GM19324 (cell line): ENCODE measurements around the gene PRM1.

ENCODE experiments used
- ATAC-seq: cut with Tn5 transposase; IDR thresholded peaks from one replicate; pipeline ENCODE4 v1.9.1; 2021; ENCODE audit warnings: mild to moderate bottlenecking, moderate library complexity; ENCODE audit not compliant: unreplicated experiment, low FRiP score

Gene PRM1

DNA sequence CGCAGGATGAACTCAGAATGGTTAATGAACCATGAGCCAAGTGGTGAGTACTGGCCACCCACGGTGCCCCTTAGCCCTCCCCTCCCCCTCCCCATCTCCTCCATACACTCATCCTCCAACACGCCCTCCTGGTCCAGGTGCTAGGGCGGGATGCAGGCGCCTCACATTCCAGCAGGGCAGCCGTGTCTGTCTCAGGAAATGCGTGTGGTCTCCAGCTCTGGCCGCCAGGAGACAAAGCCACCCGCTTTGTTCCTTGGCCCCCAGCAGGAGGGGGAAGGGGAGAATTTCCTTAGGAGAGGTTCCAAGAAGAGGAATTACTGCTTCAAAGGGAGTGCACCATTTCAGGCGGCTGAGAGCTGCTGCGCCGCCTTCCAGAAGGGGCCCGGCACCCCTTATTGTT is 34.4 kb upstream of the PRM1 start:
- ATAC-seq, result no peak

DNA sequence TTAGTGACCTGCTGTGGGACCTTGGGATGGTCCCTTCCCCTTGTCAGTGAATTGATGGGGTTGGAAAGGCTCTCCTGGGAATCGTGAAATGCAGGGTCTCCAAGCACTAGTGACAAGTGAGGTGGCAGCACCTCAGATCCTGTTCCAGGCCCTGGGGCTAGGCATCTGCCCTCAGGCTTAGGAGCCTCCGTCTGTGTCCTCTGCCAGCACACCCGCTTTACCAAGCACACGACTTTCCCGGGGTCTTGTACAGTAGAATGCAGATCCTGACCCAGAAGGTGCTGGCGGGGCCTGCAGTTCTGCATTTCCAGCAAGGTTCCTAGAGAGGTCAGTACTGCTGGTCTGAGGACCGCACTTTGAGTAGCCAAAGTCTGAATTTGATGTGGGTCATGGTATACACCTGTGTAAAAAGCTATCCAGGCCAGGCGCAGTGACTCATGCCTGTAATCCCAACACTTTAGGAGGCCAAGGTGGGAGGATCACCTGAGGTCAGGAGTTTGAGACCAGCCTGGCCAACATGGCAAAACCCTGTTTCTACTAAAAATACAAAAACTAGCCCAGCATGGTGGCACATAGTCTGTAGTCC is 33.3 kb upstream of the PRM1 start:
- ATAC-seq, result no peak

DNA sequence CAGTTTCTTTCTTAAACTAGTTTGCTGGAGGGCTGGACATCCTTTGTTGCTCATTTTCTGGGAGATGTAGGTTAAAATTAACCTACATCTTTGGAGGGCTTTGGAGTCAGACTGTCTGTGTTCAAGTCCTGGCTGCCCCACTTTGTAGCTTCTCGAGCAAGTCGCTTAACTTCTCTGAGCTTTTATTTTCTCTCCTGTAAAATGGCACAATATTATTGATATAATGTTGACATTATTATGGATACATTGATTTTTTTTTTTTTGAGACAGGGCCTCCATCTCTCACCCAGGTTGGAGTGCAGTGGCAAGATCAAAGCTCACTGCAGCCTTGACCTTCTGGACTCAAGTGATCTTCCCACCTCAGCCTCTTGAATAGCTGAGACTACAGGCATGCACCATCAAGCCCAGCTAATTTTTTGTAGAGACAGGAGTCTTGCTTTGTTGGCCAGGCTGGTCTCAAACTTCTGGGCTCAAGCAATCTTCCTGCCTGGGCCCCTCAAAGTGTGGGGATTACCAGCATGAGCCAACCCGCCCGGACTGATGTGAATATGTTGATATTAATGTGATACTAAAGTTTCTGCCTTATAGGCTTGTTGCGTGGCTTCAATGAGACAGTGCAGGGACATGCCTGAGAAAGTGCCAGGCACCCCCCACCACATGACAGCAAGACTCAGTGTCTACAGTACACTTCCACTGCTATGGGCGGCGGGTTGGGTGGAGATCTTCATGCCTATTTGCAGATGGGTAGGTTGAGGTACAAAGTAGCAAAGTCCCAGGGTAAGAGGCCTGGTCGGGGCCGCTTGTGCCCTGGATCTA is 32.6 kb upstream of the PRM1 start:
- ATAC-seq, result no peak

DNA sequence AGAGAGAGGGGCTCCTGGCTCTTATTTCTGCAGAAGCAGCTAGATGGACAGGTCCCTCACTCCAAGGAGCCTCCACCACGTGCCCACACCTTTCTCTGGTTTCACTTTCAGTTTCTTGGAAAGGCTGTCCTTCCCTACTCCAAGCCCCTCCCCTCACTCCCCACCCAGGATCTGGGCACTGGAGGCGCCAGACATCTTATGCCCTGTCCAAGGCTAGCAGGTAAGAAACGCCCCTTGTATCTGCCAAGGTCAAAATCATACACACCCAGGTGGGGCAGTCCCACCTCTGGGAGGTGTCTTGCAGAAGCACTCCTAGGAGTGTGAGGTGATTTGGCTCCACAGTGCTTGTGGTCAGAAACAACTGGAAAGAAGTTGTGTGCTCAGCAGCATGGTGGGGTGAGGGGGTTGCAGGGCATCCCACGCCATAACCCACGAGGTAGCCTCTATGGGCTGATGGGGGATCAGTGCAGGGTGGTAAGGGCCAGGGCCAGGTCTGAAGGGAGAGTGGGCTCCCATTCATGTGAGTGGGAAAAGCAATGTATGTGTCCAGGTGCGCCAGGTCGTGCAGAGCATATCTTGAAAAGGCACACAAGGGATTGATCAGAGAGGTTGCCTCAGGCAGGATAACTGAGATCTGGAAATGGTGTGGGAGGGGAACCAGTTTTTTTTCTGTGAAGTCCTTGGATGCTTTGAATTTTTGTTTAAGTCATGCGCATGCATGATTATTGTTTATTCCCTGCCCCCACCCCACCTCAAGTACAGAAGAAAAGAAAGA is 31.8 kb upstream of the PRM1 start:
- ATAC-seq, result no peak

DNA sequence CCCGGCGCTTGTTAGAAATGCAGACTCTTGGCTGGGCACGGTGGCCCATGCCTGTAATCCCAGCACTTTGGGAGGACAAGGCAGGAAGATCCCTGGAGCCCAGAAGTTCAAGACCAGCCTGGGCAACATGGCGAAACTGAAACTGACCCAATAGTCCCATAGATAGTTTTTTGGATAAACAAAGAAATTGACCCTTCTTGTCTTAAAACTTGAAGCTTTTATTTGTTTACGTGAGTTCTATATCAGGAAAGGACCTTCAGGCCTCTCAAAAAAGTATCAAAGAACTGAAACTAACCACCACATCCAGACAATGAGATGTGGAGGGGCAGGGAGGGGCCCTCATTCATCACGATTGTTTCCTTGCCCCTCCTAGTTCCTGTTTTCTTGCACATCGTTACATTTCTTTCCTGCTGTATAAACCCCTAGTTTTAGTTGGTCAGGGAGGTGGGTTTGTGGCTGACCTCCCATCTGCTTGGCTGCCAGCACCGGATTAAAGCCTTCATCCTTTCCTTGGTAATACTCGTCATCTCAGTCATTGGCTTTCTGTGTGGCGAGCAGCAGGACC is 29.9 kb upstream of the PRM1 start:
- ATAC-seq, result peak; percentile 38

DNA sequence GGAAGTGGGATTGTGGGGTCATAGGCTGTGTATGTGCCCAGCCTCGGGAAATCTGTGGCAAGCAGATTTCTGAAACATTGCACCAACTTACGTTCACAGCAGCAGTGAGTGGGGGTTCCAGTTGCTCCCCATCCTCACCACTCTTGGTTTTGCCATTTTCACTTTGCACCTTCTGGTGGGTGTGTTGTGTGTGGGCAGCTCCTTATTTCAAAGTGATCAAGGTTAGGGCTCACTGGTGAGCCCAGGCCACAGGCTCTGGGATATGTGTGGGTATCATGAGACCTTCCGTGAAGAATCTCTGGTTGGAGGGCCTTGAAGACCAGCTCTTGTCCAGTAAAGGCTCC is 29.5 kb upstream of the PRM1 start:
- ATAC-seq, result no peak

DNA sequence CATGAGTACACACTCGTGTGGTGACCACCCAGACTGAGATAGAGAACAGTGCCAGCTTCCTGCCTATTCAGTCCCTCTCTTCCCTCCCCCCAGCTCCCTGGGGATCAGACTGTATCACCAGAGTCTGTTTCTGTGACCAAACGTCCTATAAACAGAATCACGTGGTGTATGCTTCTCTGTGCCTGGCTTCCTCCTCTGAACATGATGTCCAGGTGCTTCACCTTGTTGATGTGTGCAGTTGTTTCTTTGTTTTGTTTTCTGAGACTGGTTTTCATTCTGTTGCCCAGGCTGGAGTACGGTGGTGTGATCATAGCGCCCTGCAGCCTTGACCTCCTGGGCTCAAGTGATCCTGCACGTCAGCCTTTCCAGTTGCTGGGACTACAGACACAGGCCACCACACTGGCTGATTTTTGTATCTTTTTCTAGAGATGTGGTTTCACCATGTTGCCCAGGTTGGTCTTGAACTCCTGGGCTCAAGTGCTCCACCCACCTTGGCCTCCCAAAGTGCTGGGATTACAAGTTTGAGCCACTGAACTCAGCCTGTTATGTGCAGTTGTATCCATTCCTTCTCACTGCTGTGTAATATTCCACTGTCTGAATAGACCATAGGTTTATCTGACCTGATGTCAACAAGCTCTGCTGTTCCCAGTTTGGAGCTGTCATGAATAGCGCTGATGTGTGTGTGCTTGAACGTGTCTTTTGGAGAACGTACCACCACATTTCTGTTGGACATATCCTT is 28.9 kb upstream of the PRM1 start:
- peak; percentile 52 for ATAC-seq

DNA sequence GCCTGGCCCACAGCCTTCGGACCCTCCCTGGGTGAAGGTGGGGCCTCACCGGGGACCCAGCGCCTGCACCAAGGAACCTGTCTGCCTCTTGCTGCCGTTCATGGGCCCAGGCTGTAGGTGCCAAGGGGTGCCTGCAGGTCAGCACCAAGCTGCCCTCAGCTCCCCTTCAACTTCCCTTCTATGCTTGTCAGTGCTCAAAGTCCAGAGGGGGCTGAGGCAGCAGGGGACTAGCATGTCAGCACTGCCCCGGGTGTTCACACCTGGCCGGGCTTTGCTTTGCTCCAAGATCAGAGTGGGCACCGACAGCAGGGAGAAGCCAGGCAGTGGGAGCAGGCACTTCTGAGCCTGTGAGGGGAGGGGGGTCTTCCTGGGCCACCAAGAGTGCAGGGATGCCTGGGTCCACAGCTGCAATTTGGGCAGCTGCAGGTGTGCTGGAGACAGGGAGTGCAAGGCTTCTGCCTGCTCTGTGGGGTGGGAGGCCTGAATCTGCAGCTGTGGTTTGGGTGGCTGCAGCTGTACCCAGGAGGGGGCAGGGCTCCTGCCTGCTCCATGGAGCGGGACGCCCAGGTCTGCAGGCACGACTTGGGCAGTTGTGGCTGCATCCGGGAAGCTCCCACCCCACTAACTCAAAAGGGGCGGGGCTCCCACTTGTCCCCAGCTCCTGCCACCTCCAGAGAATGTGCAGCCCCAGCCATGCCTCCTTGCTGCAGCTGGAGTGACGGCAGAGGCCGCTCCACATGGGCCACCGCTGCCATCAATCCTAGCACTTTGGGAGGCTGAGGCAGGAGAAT is 27.6 kb upstream of the PRM1 start:
- ATAC-seq, result no peak

DNA sequence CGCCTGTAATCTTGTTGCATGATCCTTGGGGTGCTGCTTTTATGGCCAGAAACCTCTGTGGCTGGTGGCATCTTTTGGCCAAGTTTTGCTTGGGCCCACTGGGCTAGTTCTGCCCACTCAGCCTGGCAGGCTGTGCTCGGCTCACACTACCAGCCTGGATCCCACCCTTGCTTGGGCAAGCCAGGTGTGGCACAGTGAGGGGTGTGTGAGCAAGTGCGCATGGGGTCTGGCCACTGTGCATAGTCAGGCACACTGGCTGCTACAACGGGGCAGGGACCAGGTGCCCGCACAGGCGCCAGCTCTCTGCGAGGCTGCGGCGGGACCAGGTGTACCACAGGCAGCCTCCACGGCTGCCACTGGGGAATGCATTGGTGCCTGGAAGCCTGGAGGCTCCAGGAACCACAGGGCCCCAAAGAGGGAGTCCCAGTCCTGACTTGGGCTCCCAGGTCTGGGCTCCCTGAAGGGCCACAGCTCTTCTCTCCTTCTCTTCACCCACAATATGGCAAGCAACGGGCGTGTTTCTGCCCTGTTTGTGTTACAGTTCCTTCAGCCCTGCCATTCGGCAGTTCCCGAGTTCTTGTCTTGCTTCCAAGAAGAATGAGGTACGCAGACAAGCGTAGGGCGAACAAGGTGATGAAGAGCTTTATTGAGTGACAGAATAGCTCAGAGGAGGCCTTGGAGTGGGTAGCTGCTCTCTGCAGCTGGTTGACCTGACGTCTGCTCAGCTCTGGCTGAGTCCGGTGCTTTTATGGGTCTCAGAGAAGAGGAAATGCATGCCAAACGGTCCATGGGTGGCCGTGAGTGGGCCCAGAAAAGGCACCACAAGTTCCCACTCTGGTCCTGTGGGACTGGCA is 26.7 kb upstream of the PRM1 start:
- ATAC-seq, result no peak

DNA sequence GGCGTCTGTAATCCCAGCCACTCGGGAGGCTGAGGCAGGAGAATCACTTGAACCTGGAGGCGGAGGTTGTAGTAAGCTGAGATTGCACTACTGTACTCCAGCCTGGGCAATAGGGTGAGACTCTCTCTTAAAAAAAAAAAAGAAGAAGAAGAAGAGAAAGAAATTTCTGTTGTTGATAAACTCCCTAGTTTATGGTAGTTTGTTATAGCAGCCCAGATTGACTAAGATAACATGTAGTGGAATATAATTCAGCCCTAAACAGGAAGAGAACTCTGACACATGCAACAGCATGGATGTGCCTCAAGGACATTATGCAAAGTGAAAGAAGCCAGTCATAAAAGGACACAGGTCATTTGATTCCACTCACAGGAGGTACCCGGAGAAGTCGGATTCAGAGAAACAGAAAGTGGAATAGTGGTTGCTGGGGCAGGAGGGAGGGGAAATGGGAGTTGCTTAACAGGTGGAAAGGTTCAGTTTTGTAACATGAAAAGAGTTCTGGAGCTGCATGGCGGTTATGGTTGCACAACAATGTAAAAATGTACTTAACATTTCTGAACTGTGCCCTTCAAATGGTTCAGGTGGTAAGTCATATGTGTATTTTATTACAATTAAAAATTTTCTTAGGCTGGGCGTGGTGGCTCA is 26.0 kb upstream of the PRM1 start:
- no peak for ATAC-seq

DNA sequence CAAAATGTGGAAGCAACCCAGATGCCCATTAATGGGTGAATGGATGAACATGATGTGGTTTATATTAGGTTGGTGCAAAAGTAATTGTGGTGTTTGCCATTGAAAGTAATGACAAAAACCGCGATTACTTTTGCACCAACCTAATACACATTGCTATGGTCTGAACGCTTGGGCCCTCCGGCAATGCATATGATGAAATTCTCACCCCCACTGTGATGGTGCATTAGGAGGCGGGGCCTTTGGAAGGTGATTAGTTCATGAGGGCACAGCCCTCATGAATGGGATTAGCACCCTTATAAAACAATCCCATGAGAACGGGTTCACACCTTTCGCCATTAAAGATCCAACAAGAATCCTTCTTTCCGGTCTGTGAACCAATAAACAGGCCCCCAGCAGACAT is 25.3 kb upstream of the PRM1 start:
- no peak for ATAC-seq

DNA sequence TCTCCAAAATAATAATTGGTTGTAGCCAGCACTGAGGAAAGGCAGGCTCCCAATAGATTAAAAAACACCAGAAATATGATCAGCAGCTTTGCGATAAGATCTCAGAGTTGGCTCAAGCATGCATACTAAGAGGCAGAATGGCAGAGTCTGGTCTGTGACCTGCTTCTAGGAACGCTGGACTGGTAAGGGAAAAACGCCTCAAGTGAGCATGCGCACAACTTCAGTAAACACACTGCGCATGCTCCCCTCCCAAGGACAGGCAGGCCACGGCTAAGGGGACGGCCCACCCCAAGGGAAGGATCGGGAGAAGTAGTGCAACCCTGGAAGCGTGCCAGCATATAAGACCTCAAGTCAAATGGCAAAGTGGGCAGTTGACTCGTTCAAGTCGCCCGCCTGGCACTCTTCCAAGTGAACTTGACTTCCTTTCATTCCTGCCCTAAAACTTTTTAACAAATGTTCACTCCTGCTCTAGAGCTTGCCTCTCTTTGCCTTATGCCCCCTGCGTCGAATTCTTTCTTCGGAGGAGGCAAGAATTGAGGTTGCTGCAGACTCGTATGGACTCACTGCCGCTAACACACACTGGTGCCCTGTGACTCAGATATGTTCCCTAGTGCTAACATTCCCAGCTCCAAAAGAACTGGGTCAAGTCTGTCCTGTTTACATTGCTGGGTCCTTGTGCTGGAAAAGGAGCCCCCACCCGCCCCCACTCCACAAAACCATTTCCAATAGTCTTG is 22.4 kb upstream of the PRM1 start:
- ATAC-seq, result no peak

DNA sequence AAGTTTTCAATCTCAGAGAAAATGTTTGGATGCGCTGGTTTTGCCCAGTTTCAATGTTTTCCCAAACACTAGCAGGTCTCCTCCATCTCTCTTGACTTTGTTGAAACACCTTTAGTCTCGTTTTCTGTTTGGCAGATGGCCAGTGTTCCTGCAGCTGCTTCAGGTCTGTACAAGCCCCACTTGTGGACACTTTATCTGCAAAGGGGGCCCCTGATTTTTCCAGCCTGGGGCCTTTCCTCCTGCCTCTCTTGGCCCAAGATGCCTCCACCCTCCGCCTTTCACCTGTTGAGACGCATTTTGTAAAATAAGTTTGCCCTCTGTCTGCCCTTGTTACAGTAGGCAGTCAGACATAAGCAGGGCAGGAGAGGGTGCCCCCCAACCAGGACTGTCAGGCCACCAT is 21.8 kb upstream of the PRM1 start:
- no peak for ATAC-seq

DNA sequence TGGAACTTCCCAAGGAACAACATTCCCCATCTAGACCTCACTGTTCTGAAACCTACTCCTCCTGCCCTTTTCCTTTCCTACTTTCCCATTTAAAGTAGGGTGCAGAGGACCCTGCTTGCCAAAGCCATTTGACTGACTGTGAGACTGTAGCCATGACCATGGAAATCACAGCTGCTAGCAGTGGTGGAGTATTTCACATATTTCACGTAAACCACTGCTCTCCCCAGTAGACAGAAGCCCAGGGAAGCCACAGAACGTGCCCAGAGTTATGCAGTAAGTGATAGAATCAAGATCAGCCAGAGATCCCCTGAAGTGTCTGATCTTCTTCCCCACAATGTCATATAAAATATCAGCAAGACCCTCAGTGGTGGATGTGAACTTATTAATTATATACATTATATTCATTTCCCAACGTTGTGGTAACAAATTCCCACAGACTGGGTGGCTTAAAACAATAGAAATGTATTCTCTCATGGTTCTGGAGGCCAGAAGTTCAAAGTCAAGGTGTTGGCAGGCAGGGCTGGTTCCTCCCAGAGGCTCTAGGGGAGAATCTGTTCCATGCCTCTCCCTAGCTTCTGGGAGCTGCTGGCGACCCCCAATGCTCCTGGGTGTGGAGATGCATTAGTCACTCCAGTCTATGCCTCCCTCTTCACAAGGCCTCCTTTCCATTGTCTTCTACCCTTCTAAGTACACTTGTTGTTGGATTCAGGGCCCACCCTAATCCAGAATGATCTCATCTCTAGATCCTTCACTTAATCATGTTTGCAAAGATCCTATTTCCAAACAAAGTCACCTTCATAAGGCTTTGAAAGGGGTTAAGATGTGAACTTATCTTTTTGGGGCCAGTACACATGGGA is 20.7 kb upstream of the PRM1 start:
- no peak for ATAC-seq

DNA sequence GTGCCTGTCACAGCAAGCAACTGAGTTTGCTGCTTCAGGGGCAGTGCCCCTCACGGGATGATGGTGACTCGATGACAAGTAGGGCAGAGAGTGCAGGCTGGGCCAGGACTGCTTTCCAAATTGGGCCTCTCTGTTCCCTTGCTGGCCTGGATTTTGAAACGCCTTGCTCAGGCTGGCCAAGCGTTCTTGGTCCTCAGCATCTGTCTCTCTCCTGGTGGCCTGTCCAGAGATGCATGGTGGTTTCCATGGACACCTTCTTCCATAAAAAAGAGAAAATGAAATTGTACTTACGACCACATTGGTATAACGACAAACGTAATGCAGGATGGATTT is 19.4 kb upstream of the PRM1 start:
- no peak for ATAC-seq

DNA sequence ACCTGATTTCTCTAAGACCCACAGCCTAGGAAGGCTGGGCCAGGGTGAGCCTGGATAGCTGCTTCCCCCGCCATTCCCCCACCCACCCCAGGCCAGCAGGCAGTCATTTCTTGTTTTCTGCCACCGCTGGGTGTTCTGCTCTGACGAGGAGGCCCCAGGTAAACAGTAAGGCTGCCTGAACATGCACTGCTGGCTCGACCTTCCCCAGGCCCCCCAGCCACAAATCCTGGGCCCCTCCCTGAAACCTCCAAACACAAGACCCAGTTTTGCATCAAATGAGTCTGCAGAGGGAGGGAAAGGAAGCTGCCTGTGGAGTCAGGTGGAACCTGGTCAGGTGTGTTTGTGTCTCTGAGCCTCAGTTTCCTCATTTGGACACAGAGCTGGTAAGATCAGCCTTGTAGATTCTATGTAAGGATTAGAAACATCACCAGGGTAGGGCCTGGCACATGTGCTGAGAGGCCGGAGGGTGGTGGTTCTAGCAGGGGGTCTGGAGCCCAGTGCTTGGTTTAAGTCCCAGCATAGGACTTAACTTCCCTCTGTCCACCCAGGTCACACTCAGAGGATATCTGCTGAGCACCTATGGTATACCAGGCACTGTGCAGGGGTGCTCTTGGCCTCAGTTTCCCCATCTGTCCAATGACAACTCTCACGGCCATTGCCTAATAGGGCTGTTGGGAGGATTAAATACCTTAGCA is 18.9 kb upstream of the PRM1 start:
- ATAC-seq, result no peak
